Stimulated activated naive CD8-positive, alpha-beta T cell treated with anti-CD3 and anti-CD28 coated beads, Interleukin-15, amount 100 ng/mL, for 72 hours (primary cell): ENCODE measurements around the gene SLC2A1.

Source experiments
- ATAC-seq: fragments of 150-1000 bp; cut with Tn5 transposase; 2 replicates; pipeline ENCODE4 v1.10.0; 2021; ENCODE audit warnings: mild to moderate bottlenecking, moderate library complexity
- DNase-seq, 2 donors: peaks; one replicate each; pipeline ENCODE4 v3.0.0; 2021 to 2022
- H3K27ac Mint-ChIP-seq, 2 donors: one replicate each; pipeline ENCODE4 v1.8.0; 2022; ENCODE audit warnings: mild to moderate bottlenecking in 2 of 2, mixed read lengths in 2 of 2, moderate library complexity in 2 of 2
- H3K27me3 Mint-ChIP-seq: one replicate; pipeline ENCODE4 v1.8.0; 2022; ENCODE audit warnings: mixed read lengths
- H3K4me1 Mint-ChIP-seq: one replicate; pipeline ENCODE4 v1.8.0; 2022; ENCODE audit warnings: mild to moderate bottlenecking, mixed read lengths
- H3K4me3 Mint-ChIP-seq, 2 donors: one replicate each; pipeline ENCODE4 v1.8.0; 2022; ENCODE audit warnings: mild to moderate bottlenecking in 2 of 2, mixed read lengths in 2 of 2, moderate library complexity in 1 of 2
- H3K9me3 Mint-ChIP-seq, 2 donors: one replicate each; pipeline ENCODE4 v1.8.0; 2022; ENCODE audit warnings: mixed read lengths in 2 of 2

SLC2A1 gene

DNA sequence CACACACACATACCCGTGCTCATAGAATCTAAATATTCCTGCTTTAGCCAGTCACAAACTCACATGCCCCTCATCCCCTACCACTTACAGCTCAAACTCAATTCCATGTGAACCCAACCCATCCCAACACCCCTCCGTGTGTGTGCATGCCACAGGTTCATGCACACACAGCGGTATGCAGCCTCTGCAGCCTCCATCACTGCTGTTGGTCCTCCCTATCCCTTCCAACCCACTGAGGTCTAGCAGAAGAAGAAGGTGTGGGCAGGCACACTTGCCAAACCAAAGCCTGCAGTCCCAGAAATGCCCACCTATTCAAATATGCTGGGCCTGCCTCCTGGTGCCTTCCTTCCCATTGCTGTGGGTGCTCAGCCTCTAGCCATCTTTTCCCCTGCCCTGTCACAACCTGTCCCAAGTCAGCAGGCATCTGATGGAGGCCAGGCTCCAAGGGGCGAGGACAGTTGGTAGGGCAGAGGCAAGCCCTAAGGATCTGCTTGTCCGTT, 26.2 kb downstream of the SLC2A1 start:
- peak overlapping the region; percentile 98 for H3K27ac Mint-ChIP-seq
- H3K4me3 Mint-ChIP-seq = peak overlapping the region; percentile 82 to 85
- no peak for DNase-seq
- H3K27me3 Mint-ChIP-seq = no peaks in the 10 kb centered on the region
- no peaks in the 10 kb centered on the region for H3K9me3 Mint-ChIP-seq
- peak; percentile 2 for ATAC-seq
- peaks cover 97% of the 10 kb centered on the region for H3K4me1 Mint-ChIP-seq

DNA sequence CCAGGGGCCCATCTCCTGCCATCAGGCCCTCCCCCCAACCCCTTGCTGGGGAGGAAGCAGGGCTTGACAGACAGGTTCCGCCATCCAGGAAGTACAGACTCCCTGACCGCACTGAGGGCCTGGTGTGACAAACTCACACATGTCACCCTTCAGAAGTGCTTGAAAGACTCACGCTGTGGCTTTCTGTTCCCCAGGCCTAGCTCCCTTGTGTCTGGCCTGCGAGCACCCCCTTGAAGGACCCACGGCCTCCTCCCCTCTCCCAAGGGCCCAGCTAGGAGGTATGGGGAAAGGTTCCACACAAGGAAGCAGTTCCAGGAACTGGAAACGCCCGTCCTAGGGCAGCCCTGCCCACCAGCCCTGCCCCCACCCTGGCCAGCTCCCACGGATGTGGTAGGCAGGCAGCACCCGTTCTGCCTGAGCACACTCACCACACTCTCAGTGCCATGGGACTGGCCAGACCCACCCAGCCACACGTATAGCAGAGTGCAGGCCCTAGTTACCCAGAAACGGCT, 26.7 kb downstream of the SLC2A1 start:
- ATAC-seq (peak; percentile 90), DNase-seq (peak; percentile 74 to 86)
- Mint-ChIP-seq H3K27ac (peak overlapping the region; percentile 98), H3K27me3 (no peaks in the 10 kb centered on the region), H3K4me1 (peaks cover 97% of the 10 kb centered on the region), H3K9me3 (no peaks in the 10 kb centered on the region), H3K4me3 (peak overlapping the region; percentile 82 to 85)

DNA sequence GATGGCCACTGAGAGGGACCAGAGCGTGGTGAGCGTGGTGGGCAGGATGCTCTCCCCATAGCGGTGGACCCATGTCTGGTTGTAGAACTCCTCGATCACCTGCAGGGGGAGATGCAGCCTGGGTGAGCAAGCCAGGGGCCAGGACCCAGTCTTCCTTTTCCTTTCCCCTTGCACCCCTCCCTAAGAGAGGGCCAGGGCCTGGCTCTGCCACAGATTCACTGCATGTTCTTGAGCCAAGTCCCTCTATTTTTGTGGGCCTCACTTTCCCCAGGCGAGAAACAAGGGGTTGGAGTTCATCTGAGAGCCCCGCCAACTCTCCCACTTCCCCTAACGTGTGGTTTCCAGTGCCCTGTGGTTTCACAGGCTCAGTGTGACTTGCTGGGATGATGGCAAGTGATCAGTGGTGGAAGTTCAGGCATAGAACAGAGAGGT, 27.5 kb downstream of the SLC2A1 start:
- Mint-ChIP-seq H3K9me3 (no peaks in the 10 kb centered on the region), H3K4me3 (peak overlapping the region; percentile 82 to 85), H3K27ac (peak overlapping the region; percentile 98), H3K4me1 (peaks cover 92% of the 10 kb centered on the region), H3K27me3 (no peaks in the 10 kb centered on the region)
- ATAC-seq (peak; percentile 67), DNase-seq (peak; percentile 61 to 77)

DNA sequence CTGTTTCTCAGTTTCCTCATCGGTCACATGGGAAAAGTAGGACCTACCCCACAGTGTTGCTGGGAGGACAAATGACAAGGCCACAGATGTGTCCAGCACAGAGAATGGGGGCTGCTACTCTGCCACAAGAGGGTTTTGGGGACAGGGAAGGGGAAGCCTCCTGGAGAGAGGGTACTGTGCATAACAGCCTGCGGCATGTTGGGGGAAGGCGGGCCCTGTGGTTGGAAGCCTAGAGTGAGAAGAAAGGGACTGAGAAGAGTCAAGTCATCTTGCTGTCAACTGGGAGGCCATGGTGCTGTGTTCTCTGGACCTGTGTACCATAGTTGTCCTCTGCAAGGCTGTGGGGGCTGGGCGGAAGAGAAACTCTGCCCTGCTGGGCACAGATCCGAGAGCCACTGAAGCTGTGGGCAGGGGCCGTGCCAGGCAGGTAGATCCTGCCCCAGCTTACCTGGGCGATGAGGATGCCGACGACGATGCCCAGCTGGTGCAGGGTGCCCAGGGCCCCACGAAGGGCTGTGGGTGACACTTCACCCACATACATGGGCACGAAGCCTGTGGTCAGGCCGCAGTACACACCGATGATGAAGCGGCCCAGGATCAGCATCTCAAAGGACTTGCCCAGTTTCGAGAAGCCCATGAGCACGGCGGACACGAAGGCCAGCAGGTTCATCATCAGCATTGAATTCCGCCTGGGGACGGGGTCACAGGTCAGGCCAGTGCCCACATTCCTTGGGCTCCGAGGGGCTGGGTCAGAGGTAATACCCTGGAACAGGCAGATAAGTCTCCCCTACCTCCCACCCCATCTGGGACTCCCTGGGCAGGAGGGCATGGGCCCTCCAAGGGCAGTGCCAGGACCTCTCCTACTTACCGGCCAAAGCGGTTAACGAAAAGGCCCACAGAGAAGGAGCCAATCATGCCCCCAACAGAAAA, 28.2 kb downstream of the SLC2A1 start:
- Mint-ChIP-seq H3K9me3 (no peaks in the 10 kb centered on the region), H3K4me1 (peaks cover 89% of the 10 kb centered on the region), H3K27me3 (no peaks in the 10 kb centered on the region), H3K4me3 (peak overlapping the region; percentile 82 to 85), H3K27ac (peak overlapping the region; percentile 98)
- DNase-seq (no peak), ATAC-seq (no peak)

DNA sequence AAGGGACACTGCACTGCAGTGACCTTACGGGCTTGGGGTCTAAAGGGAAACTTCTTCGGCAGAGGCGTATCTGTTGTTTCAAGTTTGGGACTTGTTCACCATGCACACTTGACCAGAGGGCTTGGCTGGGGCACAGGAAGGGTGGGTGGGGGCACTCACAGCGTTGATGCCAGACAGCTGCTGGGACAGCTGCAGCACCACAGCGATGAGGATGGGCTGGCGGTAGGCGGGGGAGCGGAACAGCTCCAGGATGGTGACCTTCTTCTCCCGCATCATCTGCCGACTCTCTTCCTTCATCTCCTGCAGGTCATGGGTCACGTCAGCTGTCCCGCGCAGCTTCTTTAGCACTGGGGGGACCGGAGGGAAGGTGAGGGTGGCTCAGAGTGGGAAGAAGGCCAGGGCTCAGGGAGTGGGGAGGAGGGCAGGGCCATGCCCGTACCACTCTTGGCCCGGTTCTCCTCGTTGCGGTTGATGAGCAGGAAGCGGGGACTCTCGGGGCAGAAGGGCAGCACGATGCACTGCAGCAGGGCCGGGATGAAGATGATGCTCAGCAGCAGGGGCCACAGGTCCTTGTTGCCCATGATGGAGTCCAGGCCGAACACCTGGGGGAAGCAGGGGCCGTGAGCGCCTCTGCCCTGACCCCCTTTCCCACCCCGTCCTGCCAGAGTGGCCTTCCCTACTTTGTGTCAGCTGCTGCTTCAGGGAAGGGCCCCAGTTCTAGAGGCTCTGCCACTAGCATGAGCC, 29.1 kb downstream of the SLC2A1 start:
- DNase-seq = no peak
- ATAC-seq = no peak
- no peaks in the 10 kb centered on the region for H3K27me3 Mint-ChIP-seq
- no peaks in the 10 kb centered on the region for H3K9me3 Mint-ChIP-seq
- peak overlapping the region in 1 of 2 donors; percentile 48 for H3K4me3 Mint-ChIP-seq
- no peak overlapping the region for H3K27ac Mint-ChIP-seq
- peaks cover 87% of the 10 kb centered on the region for H3K4me1 Mint-ChIP-seq

DNA sequence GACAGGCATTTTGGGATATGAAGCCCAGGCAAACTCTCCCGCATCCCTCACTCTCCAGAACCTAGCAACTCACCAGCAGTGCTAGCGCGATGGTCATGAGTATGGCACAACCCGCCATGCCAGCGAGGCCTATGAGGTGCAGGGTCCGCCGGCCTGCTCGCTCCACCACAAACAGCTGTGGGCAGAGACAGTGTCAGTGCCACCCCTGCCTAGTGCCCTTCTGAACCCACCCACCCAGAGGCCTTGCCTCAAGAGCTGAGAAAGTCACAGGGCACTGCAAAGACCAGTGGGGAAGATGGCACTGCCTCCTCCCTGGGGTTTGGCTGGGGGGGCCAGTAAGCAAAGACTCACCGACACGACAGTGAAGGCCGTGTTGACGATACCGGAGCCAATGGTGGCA, 29.8 kb downstream of the SLC2A1 start:
- Mint-ChIP-seq H3K27ac (peak overlapping the region in 1 of 2 donors; percentile 38), H3K9me3 (no peaks in the 10 kb centered on the region), H3K27me3 (no peaks in the 10 kb centered on the region), H3K4me3 (no peak overlapping the region), H3K4me1 (peaks cover 79% of the 10 kb centered on the region)
- ATAC-seq (no peak), DNase-seq (no peak)

DNA sequence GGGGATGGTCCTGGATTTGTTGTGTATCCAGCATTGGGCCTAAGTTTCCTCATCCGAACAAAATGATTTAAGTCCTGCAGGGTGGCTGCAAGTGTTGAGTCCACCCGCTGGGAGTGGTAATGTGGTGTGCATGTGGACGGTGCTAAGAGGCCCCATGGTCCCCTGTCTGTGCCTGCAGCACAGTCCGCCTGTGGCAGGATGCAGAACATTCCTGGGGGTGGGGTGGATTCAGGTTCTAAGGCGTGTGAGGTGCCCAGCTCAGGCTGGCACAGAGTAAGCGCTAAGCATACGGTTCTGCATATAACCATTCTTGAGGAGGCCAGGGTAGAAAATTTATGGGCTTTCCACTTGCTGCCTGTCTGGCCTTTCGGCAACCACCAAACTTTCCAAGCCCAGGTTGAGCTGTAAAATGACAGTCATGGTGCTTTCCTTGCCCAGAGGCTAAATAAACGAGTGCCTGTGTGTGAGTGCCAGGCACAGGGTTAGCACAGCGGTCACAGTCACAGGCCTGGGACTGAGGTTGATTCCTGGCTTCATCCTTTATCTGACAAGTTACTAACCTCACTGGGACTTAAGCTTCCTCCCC, 30.7 kb downstream of the SLC2A1 start:
- peaks cover 76% of the 10 kb centered on the region for H3K4me1 Mint-ChIP-seq

DNA sequence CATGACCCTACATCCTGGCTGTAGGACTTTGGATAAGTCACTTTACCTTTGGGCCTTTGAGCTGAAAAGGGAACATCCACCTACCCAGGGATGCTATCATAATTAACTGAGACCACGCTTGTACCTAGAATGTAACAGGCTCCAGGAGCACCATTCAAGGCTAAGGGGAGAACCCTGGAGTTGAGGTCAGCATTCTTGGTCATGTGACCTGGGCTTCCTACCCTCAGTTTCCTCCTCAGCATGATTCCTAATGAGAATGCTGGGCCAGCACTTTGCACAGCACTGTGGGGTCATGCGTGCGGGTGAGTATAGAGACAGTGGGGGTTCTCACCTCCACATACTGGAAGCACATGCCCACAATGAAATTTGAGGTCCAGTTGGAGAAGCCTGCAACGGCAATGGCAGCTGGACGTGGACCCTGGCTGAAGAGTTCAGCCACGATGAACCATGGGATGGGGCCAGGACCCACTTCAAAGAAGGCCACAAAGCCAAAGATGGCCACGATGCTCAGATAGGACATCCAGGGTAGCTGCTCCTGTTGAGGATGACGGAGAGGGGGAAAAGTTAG, 31.3 kb downstream of the SLC2A1 start:
- Mint-ChIP-seq H3K4me3 (no peak overlapping the region), H3K27ac (no peak overlapping the region), H3K9me3 (no peaks in the 10 kb centered on the region), H3K27me3 (no peaks in the 10 kb centered on the region), H3K4me1 (peaks cover 76% of the 10 kb centered on the region)
- no peak for ATAC-seq
- DNase-seq = no peak

More for the DNA sequence above, 30.7 kb downstream of the SLC2A1 start:
- Mint-ChIP-seq H3K4me3 (no peak overlapping the region), H3K9me3 (no peaks in the 10 kb centered on the region), H3K27me3 (no peaks in the 10 kb centered on the region), H3K27ac (peak overlapping the region in 1 of 2 donors; percentile 79)
- ATAC-seq = no peak
- DNase-seq = no peak

DNA sequence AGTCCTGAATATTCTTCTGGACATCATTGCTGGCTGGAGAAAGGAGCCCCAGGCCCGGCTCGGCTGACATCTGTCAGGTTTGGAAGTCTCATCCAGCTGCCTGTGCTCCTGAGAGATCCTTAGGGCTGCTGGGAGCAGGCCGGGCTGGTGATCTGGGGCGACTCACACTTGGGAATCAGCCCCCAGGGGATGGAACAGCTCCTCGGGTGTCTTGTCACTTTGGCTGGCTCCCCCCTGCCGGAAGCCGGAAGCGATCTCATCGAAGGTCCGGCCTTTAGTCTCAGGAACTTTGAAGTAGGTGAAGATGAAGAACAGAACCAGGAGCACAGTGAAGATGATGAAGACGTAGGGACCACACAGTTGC, 31.8 kb downstream of the SLC2A1 start:
- H3K4me3 Mint-ChIP-seq = no peak overlapping the region
- ATAC-seq (no peak), DNase-seq (no peak)
- H3K4me1 Mint-ChIP-seq = peaks cover 72% of the 10 kb centered on the region
- no peaks in the 10 kb centered on the region for H3K27me3 Mint-ChIP-seq
- no peak overlapping the region for H3K27ac Mint-ChIP-seq
- no peaks in the 10 kb centered on the region for H3K9me3 Mint-ChIP-seq

DNA sequence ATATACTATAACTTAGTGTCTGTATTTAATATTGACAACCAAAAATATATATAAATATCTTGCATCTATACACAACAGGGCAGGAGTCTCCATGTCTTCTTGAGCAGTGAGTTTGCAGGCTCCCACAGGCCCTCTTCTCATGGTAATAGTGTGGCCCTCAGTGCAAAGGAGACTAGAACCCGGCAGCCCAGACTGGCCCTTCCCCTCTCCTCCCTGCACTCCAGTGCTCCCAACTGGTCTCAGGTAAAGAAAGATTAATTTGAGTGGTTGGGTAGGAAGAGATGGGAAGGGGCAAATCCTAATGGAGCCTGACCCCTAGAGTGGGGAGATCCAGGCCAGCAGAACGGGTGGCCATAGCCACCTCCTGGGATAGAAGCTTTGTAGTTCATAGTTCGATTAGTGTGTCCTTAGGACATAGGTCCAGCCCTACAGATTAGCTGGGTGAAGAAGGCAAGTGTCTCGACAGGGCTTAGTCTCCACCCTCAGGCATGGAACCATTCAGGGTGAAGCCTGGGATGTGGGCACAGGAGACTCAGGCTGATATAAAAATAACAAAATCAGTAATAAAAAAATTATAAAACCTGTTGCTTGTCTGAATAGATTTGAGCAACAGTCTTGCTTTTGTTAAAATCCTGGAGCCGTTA, 32.3 kb downstream of the SLC2A1 start:
- H3K4me1 Mint-ChIP-seq = peaks cover 67% of the 10 kb centered on the region
- no peaks in the 10 kb centered on the region for H3K27me3 Mint-ChIP-seq
- H3K4me3 Mint-ChIP-seq = no peak overlapping the region
- DNase-seq = no peak
- ATAC-seq = no peak
- peak overlapping the region in 1 of 2 donors; percentile 32 for H3K27ac Mint-ChIP-seq
- H3K9me3 Mint-ChIP-seq = no peaks in the 10 kb centered on the region

DNA sequence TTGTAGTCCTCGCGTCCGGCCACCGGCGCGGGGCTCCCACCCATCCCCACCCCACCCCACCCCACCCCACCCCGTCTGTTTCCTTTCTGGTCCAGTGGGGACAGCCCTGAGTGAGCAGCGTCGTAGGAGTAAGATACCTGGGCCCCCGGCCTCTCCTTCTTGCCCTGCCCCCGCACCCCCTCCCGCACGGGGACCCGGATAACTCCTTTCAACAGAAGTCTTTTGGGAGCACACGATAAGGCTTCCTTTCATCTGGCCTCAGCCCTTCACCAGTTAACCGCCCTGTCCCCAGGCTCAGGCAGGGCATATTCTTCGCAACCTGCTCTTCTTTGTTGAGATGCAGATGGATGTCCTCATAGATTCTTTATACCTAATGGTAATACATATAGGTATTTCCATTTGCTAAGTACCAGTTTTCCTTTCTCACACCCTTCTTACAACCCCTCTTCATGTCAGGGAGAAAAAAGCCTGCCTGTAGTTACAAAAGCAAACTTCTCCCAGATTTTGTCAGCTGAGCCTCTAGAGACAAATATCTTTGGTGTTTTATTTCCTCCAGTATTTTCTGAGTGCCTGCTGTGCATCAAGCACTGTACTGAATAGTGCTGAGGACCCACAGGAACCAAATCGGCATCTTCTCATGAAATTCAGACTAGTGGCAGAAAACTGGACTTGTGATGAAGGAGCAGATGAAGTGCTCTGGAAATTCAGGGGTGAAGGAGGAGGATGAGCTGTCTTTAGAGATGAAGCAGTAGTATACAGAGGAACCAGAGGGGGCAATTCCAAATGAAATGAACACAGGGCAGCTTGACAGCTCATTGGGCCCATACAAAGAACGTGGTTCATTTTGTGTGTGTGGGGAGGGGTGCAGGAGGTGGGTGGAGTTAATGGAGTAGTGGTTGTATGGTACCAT, 33.6 kb downstream of the SLC2A1 start:
- H3K27ac Mint-ChIP-seq = peak overlapping the region; percentile 97
- DNase-seq (no peak), ATAC-seq (peak; percentile 51)
- H3K27me3 Mint-ChIP-seq = no peaks in the 10 kb centered on the region
- no peaks in the 10 kb centered on the region for H3K9me3 Mint-ChIP-seq
- peaks cover 54% of the 10 kb centered on the region for H3K4me1 Mint-ChIP-seq
- H3K4me3 Mint-ChIP-seq = peak overlapping the region; percentile 85 to 86

DNA sequence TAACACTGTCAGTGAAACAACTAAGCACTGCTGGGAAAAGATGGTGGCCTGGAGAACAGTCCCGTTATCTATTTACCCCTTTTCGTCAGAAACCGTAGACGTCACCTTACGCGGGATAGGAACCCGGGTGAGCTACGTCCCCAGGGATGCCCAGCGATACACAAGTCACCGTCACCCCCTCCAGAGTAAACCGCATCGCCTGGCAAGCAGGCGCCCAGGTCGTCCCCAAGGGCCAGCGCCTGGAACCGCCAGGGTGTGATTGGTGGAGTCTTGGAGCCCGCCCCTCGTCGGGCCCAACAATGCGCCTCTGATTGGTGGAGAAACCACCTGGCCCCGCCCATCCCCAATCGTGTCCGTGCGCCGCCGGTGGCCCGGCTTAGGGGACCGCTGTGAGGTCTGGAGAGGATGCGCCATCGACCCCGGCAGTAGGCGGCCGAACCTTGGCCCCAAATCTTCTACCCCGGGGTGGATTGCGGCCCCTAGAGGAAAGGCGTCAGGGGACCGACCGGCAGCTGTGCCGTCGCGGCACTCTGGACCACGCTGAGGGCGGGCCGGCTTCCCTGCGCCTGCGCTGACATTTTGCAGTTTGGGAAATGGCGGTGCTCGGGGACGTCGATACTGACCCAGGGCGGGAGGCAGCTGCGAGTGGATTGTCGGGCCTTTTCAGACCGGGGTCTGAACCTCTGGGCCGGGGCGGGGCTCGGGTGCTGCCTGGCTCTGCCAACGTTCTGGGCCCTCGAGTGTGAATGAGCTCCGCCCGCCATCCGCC, 34.4 kb downstream of the SLC2A1 start:
- Mint-ChIP-seq H3K4me3 (peak overlapping the region; percentile 85 to 86), H3K9me3 (no peaks in the 10 kb centered on the region), H3K27me3 (no peaks in the 10 kb centered on the region), H3K27ac (peak overlapping the region; percentile 93 to 97), H3K4me1 (peaks cover 49% of the 10 kb centered on the region)
- DNase-seq (peak; percentile 90 to 93), ATAC-seq (peak; percentile 92)

DNA sequence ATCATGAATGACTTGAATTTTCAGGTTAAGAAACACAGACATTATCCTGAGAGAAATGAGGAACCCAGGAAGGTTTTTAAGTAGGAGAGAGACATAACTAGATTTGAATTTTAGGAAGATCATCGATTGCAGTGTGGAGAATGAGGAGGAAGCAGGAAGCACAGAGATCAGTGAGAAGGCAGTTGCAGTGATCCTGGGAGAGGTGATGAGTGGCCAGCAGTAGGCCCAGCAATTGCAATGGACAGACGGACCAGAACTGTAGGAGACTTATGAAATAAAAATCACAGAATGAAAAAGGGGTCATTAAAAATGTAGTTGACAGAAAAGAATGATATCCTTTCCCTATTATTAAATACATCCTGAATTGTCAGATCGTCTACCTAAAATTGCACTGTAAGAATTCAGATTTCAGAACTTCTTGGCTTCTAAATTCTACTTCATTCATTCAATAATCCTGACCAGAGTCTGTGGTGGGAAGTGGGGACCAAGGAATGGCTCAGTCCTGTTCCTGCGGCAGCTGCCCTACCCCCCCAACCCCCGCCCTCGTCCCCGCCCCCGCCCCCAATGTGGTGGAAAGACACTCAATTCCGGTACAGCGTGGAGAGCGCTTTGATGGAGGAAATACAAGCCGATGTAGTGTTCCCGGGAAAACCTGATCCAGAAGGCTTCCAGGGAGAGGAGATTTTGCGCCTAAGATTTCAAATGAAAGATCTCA, 35.1 kb downstream of the SLC2A1 start:
- ATAC-seq = no peak
- Mint-ChIP-seq H3K27ac (peak overlapping the region; percentile 93 to 97), H3K9me3 (no peaks in the 10 kb centered on the region)

More for the DNA sequence above, 35.1 kb downstream of the SLC2A1 start:
- Mint-ChIP-seq H3K27me3 (no peaks in the 10 kb centered on the region), H3K4me1 (peaks cover 42% of the 10 kb centered on the region), H3K4me3 (peak overlapping the region; percentile 85 to 86)
- no peak for DNase-seq
